HG03025 (cell line): ENCODE data around the gene PRPF18.

Experiments
- ATAC-seq: cut with Tn5 transposase; IDR thresholded peaks from one replicate; pipeline ENCODE4 v1.9.1; 2021; ENCODE audit warnings: mild to moderate bottlenecking, moderate library complexity; ENCODE audit not compliant: unreplicated experiment, low FRiP score

Gene PRPF18

DNA sequence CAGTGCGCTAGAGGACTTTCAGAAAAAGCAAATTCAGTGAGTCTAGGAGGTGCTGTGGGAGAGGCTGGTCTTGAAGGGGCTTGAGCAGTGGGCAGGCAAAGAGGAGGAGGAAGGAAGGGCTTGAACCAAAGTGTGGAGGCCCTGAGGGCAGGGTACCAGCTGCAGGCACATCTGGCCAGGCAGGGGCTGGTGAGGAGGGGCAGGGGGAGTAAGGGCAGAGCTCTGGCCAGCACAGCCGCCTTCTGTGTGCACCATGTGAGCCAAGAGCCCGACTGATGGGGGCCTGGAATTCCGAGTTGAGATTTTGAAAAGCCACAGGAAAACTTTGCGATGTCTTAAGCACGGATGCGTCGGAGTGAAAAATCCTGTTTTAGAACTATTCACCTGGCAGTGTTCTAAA lies 74.5 kb downstream of the PRPF18 start:
- ATAC-seq: no peak

DNA sequence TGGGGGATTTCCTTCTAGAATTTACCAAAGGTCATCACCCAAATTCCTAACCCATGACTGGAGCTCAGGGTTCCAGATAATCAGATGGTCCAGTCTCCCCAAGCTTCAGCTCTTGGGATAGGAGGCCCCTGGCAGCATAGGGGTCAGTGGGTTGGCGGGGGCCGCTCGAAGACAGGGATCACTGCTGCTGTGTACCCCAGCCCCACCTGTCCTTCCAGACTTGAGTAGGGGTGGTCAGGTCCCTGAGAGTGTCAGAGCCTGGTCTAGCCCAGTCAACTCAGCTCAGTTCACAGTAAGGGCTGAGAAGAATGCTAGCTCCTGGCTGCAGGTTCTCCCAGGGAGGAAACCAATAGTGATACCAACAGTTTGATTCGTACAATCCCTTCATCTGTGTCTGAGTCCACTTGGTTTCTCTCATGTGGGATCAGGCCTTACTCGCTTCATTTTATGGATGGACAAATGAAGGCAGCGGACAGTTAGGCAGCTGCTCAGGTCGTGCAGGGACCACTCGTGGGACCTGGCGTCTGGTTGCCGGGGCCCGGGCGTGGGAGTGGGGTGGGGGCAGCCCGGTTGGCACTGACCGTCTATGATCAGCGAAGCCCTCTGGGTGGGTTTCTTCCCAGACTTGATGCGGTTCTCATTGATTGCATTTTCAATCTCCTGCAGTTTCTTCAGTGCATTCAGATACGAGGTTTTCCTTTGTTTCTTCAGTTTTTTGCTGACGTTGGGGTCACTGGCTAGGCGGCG lies 78.9 kb downstream of the PRPF18 start:
- no peak for ATAC-seq

DNA sequence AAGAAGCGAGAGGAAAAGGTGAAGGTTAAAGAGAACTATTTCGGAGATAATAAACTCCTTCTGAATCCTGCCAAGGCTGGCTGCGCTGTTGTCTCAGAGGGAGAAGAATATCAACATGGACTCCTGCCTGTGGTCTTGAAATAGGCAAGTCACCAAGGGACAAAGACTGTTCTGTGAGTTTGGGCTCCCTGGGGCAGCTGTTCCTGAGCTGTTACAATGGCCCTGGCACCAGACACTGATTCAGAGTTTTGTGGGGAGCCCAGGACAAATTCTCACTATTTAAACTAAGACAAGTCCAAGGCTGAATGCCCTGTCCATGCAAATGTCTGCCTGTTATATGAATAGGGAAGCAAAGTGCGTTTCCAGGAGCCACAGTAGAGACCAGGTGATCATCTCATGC lies 81.4 kb downstream of the PRPF18 start:
- no peak for ATAC-seq

DNA sequence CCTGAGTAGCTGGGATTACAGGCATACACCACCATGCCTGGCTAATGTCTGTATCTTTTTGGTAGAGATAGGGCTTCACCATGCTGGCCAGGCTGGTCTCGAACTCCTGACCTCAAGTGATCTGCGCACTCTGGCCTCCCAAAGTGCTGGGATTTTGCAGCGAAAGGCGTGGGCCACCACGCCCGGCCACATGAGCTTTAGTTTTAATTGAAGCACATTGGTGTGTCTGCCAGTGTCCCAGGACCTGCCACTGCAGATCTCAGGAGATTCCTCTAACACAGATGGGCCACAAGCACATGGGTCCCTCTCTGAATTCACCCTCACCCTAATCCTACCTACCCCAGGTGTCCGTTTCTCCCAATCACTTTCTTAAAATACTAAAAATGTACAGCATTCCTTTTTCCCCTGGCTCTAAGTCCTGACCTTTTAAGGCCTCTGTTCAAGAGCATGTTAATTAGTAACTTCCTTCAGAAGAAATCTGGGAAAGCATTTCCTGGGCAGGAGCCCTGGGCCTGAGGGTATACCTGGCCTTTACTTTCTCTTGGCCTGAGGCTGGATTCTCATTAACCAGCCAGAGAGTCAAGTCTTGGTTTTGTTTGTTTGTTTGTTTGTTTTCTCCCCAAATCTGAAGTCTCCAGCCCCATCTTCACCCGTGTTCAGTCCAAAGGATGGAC lies 82.6 kb downstream of the PRPF18 start:
- ATAC-seq: no peak

DNA sequence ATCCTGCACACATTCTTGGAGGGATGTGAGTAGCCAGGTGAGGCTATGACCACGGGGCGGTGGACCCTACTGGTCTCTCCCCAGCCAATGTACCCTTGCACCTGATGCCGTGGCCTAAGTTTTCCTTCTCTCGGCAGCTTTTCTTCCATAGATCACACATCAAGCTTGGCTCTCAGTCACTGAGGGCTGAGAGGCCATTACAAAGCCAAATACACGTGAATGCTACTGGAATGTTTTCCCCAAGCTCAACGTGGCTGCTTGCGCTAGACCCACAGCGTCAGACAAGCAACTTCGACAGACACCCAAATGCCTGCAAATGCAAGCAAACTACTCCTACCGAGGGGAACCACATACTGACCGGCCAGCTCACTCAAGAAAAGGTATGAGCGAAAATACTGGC lies 83.1 kb downstream of the PRPF18 start:
- no peak for ATAC-seq

DNA sequence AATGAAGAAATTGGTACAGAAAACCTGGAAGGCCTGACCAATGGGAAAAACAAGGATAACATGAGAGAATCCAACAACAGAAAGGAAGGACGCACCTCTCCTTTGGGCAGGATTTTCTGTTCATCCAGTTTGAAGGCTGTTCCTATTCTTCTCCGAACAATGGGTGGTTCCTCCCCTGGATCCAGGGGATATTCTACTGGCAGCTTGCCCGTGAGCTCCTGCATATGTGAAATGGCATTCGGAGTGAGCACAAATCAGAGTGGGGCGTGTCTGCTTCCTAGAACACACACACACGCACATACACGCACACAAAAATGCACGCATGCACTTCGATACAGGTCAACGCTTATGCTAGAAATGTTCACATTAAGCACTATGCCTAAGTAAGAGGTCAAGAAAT lies 83.5 kb downstream of the PRPF18 start:
- no peak for ATAC-seq

DNA sequence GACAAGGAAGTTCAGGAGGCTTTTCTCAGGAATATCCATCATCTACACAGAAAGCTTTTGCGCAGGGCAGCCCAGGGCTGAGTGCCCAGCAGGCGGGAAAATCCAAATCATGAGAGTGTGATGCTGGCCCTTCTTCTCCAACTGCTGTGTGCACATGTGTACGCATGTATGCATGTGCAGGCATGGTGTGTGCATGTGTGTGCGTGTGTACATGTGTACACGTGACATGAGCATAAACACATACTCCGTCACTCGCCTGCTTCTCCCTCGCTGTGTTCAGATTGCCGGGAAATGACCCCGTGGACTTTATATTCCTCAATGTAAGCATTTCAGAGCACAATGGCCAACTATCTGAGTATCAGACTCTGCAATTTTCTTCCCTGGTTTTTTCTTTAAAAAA lies 85.1 kb downstream of the PRPF18 start:
- no peak for ATAC-seq

DNA sequence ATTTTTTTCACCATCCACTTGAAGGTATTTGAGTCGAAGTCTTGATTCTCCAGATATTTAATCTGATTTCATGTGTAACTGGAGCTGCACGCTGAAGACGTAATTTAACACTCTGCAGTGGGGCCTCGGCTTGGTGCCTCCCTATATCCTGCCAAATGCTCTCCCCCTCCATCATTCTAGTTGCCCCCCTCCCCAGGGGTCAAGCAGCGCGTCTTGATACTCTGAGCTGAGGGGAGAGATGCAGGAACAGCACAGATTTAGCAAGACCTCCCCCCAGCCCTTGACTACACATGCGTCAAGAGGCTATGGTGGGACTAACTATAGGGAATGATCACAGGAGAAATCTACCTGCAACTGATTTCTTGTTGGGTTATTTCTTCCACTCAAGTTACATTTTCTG lies 85.8 kb downstream of the PRPF18 start:
- no peak for ATAC-seq

DNA sequence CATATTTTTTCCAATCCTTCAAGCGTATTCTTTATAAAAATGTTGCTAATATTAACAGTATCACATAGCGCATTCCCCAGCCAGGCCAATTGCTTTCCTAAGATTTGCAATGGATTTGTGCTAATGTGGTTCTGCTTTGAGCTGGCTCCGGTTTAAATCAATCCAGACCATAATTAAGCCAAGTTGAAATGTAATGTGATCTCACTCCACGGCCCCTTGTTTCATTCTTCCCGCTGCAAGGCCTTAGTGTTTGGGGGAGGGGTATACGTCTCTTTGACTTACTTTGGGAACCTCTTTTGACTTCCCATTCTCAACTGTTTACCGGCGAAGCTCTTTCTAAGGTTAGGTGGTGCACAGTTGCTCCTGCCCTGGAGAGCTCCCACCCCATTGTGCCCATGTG lies 86.4 kb downstream of the PRPF18 start:
- ATAC-seq: no peak

DNA sequence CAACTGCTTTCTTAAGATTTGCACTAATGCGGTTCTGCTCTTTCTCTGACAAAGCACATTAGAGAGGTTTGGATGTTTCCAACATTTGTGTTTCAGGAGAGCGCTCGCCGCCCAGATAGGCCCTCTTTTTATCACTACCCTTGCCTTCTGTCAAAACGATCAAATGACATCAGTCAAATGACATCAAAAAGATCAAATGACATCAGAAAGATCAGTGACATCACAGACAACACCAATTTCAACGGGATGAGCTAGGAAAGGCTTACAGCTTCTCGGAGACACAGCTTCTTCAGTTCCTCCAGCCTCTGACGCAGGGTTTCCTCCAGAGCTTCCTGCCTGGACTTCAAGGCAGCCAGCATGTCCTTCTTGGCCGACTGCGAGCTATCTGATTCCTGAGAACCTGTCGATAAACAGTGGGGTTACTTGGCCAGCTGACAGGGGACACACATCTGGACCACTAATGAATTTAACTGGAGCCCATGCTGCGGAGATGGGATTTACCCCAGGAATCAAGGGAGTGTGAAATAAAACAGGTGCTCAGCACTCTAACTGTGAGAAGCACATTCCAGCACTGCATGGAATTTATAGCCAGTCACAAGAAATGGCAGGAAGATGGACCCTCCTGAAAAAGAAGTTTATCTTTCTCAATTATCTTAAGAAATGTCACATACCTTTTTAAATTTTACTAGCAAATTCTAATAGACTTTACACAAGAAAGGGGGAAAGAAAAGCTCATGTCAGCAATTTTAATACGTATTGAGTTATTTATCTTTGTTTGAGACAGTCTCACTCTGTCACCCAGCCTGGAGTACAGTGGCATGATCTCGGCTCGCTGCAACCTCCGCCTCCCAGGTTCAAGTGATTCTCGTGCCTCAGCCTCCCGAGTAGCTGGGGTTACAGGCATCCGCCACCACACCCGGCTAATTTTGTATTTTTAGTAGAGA lies 88.2 kb downstream of the PRPF18 start:
- no peak for ATAC-seq

DNA sequence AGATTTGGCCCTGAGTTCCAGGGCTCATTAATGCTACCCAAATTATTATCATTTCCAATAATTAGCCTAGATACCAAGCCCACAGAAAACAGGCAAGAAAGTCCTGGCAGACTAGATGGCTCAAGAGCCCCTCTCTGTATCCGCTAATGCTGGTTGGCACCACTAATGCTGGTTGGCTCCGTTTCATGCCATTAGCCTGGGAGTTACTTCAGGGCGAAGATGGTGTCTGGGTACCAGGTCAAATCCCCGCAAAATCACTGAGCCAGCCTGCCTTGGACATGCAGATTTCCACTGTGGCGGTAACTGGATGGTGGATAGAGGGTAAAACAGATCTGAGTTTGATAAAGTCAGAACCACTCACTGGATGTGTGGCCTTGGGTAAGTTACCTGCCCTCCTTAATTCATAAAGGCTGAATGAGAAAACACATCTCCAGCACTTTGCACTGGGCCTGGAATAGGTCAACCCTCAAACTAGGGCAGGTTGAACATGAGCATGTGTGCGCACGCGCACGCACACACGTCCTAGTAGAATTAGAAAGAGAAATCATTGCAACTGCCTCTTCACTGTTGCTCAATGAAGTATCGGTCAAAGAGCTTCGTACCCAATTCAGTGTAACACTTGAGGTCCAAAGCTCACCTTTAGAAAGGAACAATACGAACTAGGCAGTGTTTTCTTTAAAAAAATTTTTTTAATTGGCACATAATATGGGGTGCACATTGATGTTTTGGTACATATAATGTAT lies 91.5 kb downstream of the PRPF18 start:
- ATAC-seq: no peak
